CD4-positive, alpha-beta T cell treated with Interleukin-4 for 1 hour (primary cell): ENCODE measurements around the gene TNIP1.
A peak's percentile ranks its signal among the peaks of the same experiment; 100 is the strongest.

Experiments used
- DNase-seq, 2 donors: peaks; one replicate each; pipeline ENCODE4 v3.0.0-alpha.2; 2020 to 2022

TNIP1 gene

GRCh38 chr5:151019331-151019730, 61.5 kb downstream of the TNIP1 start:
- no peak for DNase-seq

- no peak for DNase-seq
Observed at GRCh38 chr5:151018846-151019245, 62.0 kb downstream of the TNIP1 start.

GRCh38 chr5:151017897-151018296, 62.9 kb downstream of the TNIP1 start:
- no peak for DNase-seq

- peak; percentile 11 to 56 for DNase-seq
Observed at GRCh38 chr5:151016700-151017099, 64.1 kb downstream of the TNIP1 start.

GRCh38 chr5:151015974-151016587, 64.8 kb downstream of the TNIP1 start:
- DNase-seq: no peak

GRCh38 chr5:151014680-151015343, 66.0 kb downstream of the TNIP1 start:
- DNase-seq: no peak

GRCh38 chr5:151012862-151013261, 68.0 kb downstream of the TNIP1 start:
- DNase-seq: no peak

- DNase-seq: no peak
Observed at GRCh38 chr5:151008906-151009305, 71.9 kb downstream of the TNIP1 start.

GRCh38 chr5:151008210-151008491, 72.7 kb downstream of the TNIP1 start:
- DNase-seq: no peak

GRCh38 chr5:151007430-151008209, 73.2 kb downstream of the TNIP1 start:
- no peak for DNase-seq

- no peak for DNase-seq
Observed at GRCh38 chr5:151006704-151007334, 74.0 kb downstream of the TNIP1 start.

GRCh38 chr5:151005950-151006576, 74.8 kb downstream of the TNIP1 start:
- no peak for DNase-seq

GRCh38 chr5:151005187-151005949, 75.5 kb downstream of the TNIP1 start:
- DNase-seq: no peak

GRCh38 chr5:151004499-151004898, 76.3 kb downstream of the TNIP1 start:
- no peak for DNase-seq

GRCh38 chr5:151003503-151003860, 77.4 kb downstream of the TNIP1 start:
- no peak for DNase-seq

GRCh38 chr5:151002681-151003502, 77.9 kb downstream of the TNIP1 start:
- no peak for DNase-seq

GRCh38 chr5:151002250-151002649, 78.6 kb downstream of the TNIP1 start:
- DNase-seq: no peak

GRCh38 chr5:151001436-151001835, 79.4 kb downstream of the TNIP1 start:
- DNase-seq: no peak

GRCh38 chr5:150999704-151000442, 81.0 kb downstream of the TNIP1 start:
- no peak for DNase-seq

- no peak for DNase-seq
Observed at GRCh38 chr5:150993826-150994412, 86.9 kb downstream of the TNIP1 start.

- no peak for DNase-seq
Observed at GRCh38 chr5:150993422-150993821, 87.4 kb downstream of the TNIP1 start.
